Heart left ventricle (tissue), 13 donors: Measurements from ENCODE around the gene RAB8A.

ENCODE experiments used
- CTCF ChIP-seq, 12 donors: fragments of 200-600 bp; sonication (generic) in 4 of 12; IDR thresholded peaks; one replicate each; pipeline versions ENCODE4 v1.5.0 to v1.8.0; 2018 to 2022; ENCODE audit warnings: antibody characterized with exemption in 12 of 12, mild to moderate bottlenecking in 5 of 12
- POLR2A ChIP-seq, 2 donors: fragments of 450-650 bp; IDR thresholded peaks; one replicate each; pipeline ENCODE4 v1.6.1; 2017; ENCODE audit warnings: antibody characterized with exemption in 2 of 2, mild to moderate bottlenecking in 2 of 2, moderate library complexity in 2 of 2
- donor health status: ischemic (EF 13 %, LVEDD 7.1; RV severe dilation, severe dysfunction).
- donor health status: DM: no; HTN: yes; CAD: no.
- donor health status: DM: no; HTN: no; CAD: no.
- donor health status: ischemic (EF 25% LVEDD 6.9; RV normal size, moderate dysfunction).
- donor health status: ischemic (EF 25% LVEDD 5.7; RV mildly dilated, moderate dysfunction).
- donor health status: ischemic (EF 35%, LVEDD 5.7; RV mildly dilated, moderate dysfunction).
- donor health status: nonischemic (EF 11% LVEDD 7.7; RV severe dilation, severe dysfunction).
- donor health status: DM: yes; HTN: yes; CAD: no.
- donor health status: PGD.
- donor health status: ischemic (EF 29% LVEDD 5.4; RV normal size, mild dysfunction).
- donor health status: nonischemic (EF 23%, LVEDD 6.1; RV moderate dilation, normal function).

GRCh38 chr19:16139752-16140151 is 28.1 kb downstream of the RAB8A start:
- TF ChIP-seq POLR2A (IDR thresholded peaks at IDR 0.05) (no peak), CTCF (IDR thresholded peaks at IDR 0.05) (no peak)
